GM19193 (cell line): ENCODE measurements around the gene SH3BP4.

ENCODE experiments used
- POLR2A ChIP-seq: IDR thresholded peaks from 4 replicates; pipeline ENCODE4 v1.6.1; 2011; ENCODE audit not compliant: insufficient read depth, insufficient read length; ENCODE audit errors: extremely low read depth

Gene SH3BP4

DNA sequence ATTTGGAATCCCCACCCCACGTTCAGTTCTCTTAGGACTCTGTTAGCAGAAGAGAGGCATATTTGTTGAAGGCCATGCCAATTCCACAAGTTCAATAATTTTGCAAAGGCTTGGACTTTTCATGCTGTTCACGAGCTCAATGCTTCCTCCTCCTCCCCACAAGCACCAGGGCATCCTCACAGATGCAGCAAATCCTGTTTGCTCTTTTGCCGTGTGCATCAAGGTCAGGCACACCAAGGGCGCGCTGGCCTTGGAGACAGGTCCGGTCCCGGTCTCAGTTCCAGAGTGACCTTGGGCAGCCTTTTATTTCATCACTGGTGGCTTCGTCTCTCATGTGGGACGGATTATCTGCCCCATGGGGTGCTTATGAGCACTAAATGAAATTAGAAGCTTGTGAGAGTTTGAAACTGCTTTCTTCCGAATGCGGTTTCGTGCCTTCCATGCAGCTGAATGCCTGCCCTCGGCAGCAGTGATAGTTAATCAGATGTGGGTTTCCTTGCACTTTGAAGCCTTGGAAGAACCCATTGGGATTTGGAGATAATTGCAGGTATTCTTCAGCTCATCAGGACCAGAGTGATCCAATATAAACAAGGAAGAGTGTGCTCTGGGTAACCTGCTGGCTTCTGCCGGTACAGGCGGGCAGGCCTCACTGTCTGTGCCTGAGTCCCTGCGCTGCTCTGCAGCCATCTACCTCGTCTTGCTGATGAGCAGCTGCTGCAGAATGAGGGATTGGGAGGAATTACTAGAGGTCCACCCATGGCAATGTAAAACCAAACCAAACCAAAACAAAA lies 140.8 kb downstream of the SH3BP4 start:
- TF ChIP-seq POLR2A = no peak

DNA sequence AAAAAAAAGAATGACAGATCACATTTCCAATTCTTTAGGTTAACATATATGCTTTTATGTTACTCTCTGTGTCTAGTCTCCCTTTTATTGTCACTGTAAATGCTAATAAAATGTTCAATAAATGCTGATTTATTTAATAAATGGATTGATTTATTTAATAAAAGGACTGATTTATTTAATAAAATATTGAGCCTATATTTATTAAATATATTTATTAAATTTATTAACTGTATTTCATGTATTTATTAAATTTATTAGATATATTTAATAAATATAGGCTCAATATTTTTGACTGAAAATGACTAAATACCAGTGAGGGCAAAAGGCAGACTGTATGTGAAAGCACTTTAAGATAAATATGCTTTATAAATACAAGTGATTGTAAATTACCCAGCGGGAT lies 142.6 kb downstream of the SH3BP4 start:
- no peak for TF ChIP-seq POLR2A

DNA sequence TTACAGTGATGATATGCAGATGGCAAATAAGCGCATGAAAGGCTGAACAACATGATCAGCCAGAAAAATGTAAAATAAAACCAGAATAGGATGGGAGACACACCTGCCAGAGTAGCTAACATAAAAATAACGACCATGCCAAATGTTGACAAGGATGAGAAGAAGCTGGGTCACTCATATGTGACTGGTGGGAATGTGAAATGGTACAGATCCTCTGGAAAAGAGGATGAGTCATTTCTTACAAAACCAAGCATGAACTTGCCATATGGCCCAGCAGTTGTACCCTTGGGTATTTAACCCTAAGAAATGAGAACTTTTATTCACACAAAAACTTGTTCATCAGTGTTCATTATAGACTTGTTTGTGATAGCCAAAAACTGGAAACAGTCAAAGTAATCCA lies 143.8 kb downstream of the SH3BP4 start:
- TF ChIP-seq POLR2A = no peak

DNA sequence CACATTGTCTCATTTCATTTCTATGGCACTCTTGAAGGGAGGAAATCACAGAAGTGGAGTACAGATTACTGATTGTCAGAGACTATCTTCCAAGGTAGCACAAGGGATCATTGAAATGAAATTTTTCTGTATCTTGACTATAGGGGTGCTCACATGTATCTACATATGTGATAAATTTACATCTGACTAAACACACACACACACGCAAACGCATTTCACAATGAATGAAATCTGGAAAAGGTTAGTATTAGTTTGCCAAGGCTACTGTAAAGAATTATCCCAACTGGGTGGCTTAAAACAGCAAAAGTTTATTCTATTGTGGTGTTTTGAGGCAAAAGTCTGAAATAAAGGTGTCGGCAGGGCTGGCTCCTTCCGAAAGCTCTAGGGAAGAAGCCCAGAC lies 144.6 kb downstream of the SH3BP4 start:
- TF ChIP-seq POLR2A = no peak

DNA sequence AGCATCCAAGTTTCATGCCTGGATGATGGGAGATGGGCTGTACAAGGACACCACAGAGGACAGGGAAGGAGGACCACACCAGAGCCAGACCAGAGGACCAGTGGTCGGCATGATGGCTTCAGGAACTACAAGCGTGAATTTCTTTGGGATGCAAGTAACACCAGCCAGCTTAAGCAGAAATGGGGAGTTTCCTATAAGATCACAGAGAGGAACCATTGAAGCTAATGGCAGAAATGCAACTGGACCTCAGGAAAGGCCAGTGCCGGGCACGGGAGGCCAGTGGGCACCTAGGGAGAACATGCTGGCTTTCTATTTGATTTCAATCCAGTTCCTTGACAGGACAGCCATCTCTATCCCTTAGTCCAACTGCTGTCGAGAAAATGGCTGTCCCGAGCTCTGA lies 145.4 kb downstream of the SH3BP4 start:
- no peak for TF ChIP-seq POLR2A

DNA sequence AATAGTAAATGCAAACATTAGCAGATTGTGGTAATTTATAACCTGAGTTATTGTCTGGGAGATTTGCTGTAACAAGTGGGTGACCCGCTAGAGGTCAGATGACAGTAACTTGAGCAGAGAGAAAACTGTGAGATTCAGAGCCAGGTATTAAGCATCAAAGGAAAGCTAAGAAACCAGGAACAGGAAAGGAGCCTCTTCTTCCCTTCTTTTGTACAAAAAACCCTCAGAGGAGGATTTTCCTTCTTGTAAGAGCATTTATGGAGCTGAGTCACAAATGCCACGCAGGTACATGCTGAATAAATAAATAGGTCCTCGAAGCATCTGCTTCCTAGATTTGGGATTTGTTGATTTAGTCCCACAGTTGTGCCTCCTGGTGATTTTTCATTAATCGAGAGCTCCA lies 146.5 kb downstream of the SH3BP4 start:
- no peak for TF ChIP-seq POLR2A

DNA sequence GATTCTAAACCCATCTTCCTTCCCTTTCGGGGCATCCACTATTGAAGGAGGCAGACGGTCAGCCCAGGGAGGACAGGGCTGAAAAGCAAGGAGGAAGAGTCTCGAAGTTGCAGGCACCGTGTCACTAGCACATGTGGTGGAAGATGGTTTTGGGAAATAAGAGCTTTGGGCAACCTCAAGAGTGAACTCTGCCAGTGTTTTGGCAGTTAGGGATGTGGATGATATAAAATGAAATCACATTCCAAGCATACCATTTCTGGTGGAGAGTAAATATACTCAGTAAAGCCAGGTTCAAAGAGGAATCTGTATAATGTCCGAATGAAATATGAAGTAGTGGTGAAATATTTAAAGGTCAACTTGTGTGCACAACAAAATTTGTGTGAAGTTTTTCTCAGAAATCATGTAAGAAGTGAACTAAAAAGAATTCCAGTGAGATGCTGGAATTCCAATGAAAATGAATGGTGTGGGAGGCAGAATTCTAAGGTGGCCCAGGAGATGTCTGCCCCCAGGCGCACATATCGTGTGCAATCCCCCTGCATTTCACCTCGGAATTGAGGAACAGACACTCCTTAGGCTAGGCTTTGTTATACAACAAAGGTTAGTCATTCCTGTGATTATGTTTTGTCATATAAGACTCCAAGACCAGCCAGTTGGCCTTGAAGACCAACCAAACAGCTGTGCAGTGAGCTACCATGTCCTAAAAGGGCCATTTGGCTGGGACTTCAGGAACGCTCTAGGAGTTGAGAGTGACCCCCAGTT lies 147.1 kb downstream of the SH3BP4 start:
- TF ChIP-seq POLR2A = no peak

DNA sequence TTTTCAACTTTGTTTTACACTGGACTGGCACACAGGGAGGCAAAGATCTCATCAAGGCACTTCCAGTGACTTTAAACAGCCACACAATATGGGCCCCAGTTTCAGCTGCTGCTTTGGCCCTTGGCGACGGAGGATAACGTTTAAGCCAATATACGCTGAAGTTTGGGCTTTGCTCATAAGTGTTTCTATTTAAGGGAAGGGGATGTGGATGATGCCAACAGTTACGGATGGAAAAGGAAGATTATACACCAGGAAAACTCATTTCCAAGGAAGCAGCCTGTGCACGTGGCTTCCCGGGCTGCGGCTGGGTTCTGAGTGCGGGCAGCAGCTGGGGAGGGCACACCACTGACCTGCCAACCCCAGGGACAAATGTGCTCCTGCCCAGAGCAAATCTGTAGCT lies 151.1 kb downstream of the SH3BP4 start:
- TF ChIP-seq POLR2A = no peak
